Urothelium cell line (cell line): ENCODE results near the gene LAYN.

Experiments
- DNase-seq: peaks from one replicate; pipeline ENCODE4 v3.0.0; 2011; ENCODE audit warnings: low spot score, mixed read lengths
- FAIRE-seq: peaks from 2 replicates; lab custom pipeline; 2011; peaks lifted over from hg19 to GRCh38; lab: Jason Lieb, UNC

Gene LAYN

DNA sequence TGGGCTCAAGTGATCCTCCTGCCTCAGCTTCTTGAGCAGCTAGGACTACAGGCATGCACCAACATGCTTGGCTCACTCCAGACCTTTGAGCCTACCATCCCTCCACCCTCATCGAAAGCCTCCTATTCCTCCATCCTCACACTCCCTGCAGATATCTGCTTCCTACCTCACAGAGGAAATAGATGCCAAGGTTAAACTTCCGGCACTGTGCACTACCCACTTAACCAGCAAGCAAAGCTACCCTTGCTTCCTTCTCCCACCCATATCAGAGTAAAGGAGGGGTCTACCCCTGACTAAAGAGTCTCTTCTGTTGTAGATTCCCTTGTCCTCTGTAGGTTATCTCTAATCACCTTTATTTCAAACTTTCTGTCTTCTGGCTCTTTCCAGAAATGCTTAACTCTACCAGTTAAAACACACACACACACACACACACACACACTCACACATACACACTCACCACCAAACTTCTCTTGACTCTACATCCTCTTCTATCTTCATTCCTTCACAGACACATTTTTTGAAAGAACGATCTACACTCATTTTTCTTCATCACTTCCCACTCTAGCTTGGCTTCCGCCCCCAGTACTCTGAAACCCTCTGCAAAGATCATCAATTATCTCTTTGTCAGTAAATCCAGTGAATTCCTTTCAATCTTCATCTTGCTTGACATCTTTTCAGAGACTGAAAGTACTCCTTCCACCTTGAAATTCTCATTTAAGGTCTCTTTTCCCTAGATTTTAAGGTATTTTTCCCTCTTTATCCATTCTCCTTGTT is 50.9 kb downstream of the LAYN start:
- DNase-seq (no peak), FAIRE-seq (peak; percentile 9)

DNA sequence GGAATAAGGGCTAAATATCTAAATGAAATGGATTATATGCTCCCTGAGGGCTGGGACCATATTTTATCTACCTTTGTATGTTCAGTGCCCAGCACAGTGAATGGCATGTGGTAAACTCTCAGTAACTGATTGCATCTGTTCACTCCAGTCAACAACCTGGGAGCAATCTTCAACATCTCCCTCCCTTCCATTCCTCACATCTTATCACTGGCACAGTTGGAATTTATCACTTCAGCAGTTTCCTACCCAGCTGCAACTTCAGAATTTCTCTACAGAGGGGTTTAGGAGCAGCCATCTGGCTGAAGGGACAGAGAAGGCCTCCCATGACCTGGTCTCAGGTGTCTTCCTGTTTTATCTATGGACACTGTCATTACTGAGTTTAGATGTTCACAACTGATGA is 52.0 kb downstream of the LAYN start:
- DNase-seq, result no peak
- no peak for FAIRE-seq

DNA sequence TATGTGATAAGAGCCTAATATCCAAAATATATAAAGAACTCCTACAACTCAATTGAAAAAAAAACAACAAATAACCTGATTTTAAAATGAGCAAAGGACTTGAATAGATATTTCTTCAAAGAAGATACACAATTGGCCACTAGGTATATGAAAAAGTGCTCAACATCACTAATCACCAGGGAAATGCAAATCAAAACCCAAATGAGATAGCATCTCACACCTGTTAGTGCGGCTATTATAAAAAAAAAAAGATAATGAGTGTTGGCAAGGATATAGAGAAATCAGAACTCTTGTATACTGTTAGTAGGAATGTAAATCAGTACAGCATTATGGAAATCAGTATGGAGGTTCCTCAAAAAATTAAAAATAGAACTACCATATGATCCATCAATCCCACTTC is 55.8 kb downstream of the LAYN start:
- no peak for FAIRE-seq
- no peak for DNase-seq

DNA sequence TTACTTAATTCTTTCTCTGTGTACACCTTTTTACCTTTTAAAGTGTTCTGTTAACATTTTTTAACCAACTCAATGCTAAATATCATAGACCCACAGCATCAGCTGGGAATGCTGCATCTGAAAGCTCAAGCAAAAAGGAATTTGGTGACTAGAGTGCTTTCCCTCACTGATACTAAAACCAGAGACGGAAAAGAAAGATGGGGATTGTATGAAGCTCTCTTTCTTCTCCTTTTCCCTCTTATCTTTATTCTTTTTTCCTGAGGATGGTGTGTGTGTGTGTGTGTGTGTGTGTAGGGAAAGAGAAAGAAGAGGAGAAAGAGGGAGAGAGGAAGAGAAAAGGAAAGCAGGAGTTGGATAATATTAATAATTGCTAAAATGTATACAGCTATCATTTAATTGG is 57.6 kb downstream of the LAYN start:
- no peak for FAIRE-seq
- no peak for DNase-seq

DNA sequence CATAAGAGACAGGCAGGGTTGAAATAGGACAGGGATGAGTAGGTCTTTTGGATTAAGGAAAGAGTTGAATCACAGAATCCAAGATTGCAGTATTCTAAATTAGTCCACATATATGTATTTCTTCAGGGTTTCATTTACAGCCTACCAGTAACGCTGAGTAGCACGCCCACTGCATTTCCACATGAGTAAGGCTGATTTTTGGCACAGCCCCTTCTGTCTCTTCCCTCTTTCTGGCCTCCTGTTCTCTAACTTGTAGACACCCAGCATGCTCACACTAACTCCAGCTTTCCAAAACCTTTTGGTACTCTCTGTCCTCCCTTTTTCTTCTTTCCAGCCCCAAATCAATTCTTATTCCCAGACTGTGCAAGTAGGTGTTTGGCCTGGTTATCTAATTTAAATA is 58.0 kb downstream of the LAYN start:
- no peak for DNase-seq
- FAIRE-seq, result no peak

DNA sequence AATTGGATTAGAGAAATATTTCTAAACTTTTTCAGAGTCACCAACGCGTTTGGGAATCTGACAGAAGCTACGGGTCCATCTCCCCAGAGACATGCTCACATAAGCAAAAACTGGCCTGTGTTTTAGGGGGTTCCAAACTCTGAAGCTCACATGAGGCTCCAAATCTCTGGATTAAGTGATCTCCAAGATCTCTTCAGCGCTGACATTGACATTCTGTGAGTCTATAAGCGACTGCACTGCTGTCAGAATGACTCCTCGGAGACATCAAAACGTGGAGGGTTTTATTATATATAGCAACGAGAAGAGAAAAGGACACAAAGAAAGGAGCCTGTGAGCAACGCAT is 61.1 kb downstream of the LAYN start:
- no peak for DNase-seq
- FAIRE-seq, result no peak

DNA sequence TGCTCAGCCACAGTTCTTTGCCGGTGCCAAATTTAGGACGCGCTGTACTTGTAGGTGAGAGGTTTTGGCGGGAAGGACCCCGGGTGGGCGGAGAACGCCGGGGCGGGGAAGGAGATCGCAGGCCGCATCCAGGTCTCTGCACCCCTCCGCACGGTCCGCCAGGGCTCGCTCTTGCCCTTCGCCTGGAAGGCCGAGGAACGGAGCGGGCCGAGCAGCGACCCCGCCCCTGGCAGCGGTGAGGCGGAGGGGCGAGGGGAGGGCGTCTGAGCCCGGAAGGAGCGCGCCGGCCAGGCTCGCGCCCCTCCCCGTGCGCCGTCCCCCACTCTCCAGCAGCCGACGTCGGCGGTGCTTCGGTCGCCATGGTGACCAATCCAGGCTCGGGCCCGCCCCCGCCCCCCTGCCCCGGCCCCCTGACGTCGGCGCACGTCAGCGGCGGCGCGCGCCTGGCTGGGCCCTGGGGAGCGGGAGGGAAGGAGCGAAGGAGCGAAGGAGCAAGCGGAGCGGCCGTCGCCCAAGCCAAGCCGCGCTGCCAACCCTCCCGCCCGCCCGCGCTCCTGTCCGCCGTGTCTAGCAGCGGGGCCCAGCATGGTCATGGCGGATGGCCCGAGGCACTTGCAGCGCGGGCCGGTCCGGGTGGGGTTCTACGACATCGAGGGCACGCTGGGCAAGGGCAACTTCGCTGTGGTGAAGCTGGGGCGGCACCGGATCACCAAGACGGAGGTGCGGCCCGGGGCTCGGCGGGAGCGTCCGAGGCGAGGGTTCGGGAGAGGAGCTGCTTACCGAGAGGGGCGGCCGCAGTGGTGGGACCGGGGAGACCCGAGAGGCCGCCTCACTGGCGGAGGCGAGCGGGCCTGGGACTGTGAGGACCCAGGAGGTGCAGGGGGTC is 61.7 kb downstream of the LAYN start, which contains the start of gene SIK2:
Gene SIK2, plus strand, starts transcription at position 471 of the 886 bp plus-strand sequence. Its CDS starts 115 bp downstream, at position 586.
- peak; percentile 99 for FAIRE-seq
- DNase-seq, result peak; percentile 99

DNA sequence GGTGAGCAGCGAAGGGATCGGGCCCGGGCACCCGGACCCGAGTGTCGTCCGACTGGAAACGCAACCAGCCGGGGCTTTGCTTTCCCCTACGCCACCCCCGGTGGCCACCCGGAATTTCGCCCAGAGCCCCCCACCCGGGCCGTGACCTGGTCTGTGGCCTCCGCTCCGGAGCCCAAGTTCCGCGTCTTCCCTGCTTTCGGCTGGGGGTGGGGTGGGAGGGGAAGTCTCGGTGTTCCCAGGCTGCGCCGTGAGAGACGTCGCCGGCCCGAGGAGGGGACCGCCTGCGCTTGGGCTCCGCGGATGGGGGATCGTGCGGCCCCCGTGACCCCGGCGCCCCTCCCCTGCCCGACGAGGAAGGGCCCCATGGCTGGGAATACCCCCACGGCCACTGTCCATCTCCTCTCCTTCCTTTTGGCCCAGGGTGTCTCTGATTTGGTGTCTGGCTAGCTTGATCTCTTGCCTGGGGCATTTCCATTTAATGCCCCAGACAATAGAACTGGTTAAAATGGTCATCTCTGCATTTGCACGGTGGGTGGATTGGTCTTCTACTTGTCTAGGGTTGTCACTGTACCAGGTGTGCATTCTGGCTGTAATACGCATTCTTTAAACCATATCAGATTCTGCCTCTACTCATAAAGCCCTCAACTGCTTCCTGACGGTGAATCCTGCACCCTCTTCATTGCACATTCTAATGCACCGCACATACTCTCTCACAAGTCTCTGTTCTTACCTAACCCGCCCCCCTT is 62.5 kb downstream of the LAYN start:
- peak; percentile 45 for DNase-seq
- no peak for FAIRE-seq

DNA sequence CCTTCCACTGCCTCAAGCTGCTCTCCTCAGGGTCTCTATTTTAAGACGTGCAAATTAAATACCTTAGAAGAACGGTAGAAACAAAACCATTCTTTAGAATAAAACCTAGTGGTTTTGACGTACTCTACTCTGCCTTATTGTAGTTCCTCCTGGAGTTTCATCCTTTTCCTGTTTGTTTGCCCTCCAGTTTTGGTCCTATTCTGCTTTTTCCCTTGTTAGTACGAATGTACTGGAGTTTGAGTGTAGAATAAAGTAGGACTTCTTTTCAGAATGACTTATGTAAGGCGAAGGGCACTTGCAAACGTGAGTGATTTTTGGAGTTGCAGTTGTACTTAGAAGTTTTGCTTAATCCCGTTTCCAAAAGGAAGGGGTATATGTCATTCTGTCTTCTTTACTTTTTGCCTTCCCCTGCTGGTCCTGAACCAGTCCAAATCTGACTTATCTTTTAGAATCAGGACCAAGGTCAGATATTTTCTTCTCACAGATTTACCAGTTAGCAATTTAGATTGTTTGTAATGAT is 63.2 kb downstream of the LAYN start:
- DNase-seq (no peak), FAIRE-seq (no peak)

DNA sequence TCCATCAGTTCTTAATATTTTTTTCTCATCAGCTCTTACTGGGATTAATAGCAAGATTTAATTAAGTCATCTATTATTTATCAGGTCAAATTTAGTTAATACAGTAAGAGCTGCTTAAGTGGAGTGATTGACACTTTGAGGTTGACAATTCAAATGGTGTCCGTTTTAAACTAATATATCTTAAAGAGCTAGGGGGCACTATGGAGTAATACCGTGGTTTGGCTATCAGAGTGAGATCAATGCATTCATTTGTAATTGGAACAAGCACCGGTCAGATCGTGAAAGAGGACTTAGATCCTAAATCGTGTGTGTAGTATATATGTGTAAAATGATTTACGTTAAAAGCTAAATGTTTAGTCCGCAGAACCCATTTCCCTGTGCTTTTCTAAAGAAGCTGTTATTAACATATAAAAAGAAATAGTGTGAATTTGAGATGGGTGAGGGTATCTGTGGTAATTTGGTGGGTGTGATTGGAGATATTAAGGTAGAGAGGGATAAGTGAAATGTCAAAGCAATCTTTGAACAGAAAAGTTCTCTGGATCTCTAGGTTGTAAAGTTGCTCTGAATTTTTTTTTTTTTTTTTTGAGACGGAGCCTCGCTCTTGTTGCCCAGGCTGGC is 64.0 kb downstream of the LAYN start:
- no peak for FAIRE-seq

DNA sequence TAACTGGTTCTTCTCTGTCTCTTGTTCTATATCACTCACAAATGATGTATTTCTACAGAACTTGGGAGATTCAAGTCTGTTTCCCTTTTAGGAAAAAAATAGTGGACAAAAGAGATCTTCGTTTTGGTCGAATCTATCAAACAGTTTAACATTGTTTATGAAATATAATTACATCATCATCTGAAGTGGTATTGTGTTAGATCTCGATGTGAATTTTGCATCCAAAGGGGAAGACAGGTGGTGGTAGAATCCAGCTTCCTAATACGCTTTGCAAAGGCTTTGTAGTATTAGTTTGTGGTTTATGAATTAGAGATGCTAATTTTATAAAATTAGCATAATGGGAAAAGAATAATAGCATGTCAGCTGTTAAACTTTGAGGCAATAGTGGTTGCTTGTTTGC is 65.2 kb downstream of the LAYN start:
- FAIRE-seq (no peak), DNase-seq (no peak)

More for the DNA sequence above, 64.0 kb downstream of the LAYN start:
- DNase-seq, result peak; percentile 53

DNA sequence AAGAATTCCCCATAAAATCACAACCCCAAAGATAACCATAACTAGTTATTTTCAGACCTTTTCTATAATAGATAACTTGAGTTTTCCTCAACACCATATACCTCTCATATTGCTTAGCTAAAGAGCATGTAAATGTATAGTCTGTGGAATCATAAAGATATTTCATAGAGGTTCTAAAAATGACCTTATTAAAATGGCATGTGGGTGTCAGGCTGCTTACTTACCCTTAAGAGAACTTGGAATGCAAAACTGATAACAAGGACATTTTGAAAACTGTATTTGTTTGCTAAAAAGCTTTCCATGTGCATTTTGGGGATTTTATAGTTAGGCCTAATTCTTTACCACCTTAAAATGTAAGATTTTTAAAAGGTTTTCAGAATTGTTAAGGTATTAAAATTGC is 66.5 kb downstream of the LAYN start:
- DNase-seq (no peak), FAIRE-seq (no peak)

DNA sequence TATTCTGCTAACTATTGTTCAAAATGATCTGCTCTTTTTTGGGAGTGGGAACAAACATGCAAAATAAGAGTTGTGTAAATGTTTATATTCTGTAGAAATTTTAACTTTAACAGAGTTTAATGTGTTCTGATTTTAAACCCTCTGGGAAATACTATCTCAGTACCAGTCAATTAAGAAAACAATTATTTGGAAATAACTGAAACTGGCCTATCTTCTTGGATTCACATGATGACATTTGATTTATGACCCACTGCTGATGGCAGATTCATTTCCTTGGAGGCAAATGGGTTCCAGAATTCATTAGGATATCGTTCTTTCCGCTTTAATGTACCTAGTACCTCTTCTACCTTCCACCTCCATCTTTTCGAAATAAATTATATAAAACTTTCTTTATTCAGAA is 67.2 kb downstream of the LAYN start:
- no peak for FAIRE-seq
- no peak for DNase-seq
